Frontal cortex (tissue), 4 donors: Measurements from ENCODE around the gene GAK. TPM values are rescaled to one million over a fixed set of nuclear protein-coding genes. Genes with fewer than 3 reads are reported as not detected.
"Not testable (repeated sequence)": the region's sequence is repeated elsewhere in the genome, so short reads cannot be mapped to it uniquely, and the experiment has no call there.

Experiments used
- DNase-seq, 2 donors: peaks; one replicate each; pipeline ENCODE4 v3.0.0; 2012; ENCODE audit warnings: low spot score in 2 of 2
- FAIRE-seq: peaks from 2 replicates; lab custom pipeline; 2012; peaks lifted over from hg19 to GRCh38; lab: Jason Lieb, UNC
- total RNA-seq: library from RNA; depleted of rRNA; stranded (reverse); fragments of >200 nt; gene quantifications from one replicate; pipeline ENCODE4 v1.2.3, GENCODE V29; 2014
- donor health status: control.
- donor health status: control.
- donor health status: control.

The GAK gene
- total RNA-seq, 1 donor from 2014 or later, result 38.3 TPM

DNA sequence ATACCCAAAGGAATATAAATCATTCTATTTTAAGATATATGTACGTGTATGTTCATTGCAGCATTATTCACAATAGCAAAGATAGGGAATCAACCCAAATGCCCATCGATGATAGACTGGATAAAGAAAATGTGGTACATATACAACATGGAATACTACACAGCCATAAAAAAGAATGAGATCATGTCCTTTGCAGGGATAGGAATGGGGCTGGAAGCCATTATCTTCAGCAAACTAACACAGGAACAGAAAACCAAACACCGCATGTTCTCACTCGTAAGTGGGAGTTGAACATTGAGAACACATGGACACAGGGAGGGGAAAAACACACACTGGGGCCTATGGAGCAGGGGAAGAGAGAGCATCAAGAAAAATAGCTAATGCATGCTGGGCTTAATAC lies 125.1 kb downstream of the GAK start:
- not testable (repeated sequence) for DNase-seq, FAIRE-seq

DNA sequence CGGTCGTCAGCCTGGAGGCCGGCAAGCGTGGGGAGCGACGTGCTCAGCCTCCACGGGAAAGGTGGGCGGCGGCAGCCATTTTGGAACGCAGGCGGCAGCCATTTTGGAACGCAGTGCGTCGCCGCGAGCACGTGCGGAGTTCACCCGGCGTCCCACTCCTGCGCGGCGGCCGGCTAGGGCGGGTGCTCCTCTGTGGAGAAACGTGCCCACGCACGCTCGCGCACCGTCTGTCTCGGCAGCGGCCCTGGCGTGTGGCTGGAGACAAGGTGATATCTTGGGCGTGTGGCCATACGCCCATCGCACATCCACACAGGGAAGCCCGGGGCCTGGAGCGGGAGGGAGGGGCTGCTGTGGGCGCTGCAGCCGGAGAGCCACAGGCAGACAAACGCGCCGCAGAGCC lies 127.3 kb downstream of the GAK start:
- FAIRE-seq (no peak), DNase-seq (no peak)

DNA sequence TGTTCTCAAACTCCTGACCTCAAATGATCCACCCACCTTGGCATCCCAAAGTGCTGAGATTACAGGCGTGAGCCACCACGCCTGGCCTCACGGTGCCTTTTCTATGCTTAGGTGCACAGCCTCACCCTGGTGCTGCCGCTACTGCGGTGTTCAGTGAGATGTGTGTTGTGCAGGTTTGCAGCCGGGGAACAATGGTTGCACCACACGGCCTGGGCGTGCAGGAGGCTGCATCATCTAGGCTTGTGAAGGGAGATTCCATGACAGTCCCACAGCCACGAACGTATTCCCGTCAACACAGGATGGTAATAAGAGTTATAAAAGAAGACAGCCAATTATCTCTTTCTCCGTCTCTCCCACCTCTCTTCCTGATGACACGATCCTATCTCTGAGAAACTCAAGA lies 128.2 kb downstream of the GAK start:
- no peak for FAIRE-seq
- DNase-seq, result no peak

DNA sequence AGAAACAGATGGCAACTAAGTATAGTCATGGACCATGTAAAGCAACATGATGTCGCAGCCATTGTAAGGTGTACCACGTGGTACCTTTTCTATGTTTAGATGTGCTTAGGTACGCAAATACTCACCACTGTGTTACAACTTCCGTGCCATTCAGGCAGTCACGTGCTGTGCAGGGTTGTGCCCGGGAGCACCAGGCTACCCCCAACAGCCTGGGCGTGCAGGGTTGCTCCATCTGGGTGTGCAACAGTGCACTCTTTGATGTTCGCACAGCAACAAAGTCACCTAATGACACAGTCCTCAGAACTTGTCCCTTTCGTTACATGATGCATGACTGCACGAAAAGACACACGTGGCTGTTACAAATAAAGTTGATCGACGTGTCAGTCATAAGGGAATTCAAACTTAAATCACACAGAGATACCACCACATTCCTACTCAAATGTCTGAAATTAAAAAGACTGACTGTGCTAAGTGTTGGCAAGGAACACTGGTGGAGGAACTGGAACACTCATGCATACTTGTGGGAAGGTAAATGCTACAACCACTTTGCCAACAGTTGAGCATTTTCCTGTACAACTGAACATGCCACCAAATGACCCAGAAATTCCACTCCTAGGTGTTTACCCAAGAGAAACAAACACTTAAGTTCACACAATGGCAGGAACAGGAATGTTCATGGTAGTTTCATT lies 130.5 kb downstream of the GAK start:
- FAIRE-seq (no peak), DNase-seq (no peak)

Other genes starting within 250 kb of the GAK start
- gene SLC49A3, start 243.2 kb downstream of the GAK start, total RNA-seq, result 0.82 TPM
- gene PCGF3, start 226.5 kb downstream of the GAK start, total RNA-seq, result 62.8 TPM
- 1.2 TPM for gene CPLX1, start 106.2 kb downstream of the GAK start, total RNA-seq
- 18.8 TPM for gene TMEM175, start 144 bp upstream of the GAK start, total RNA-seq
- gene DGKQ, start 41.3 kb upstream of the GAK start, total RNA-seq, result 6.1 TPM
- 6.1 TPM for gene IDUA, start 54.7 kb upstream of the GAK start, total RNA-seq
- 2.0 TPM for gene SLC26A1, start 61.1 kb upstream of the GAK start, total RNA-seq
- gene FGFRL1, start 79.3 kb upstream of the GAK start, total RNA-seq, result 2.0 TPM
- gene RNF212, start 181.2 kb upstream of the GAK start, total RNA-seq, result 3.3 TPM
- 6.1 TPM for gene SPON2, start 240.3 kb upstream of the GAK start, total RNA-seq